Right lobe of liver (tissue), 6 donors: ENCODE results near the gene GLCE. TPM values are rescaled to one million over a fixed set of nuclear protein-coding genes. Genes with fewer than 3 reads are reported as not detected.

Source experiments
- ATAC-seq, 4 donors: fragments of 200-7000 bp; cut with Tn5 transposase; one replicate each; pipeline ENCODE4 v1.9.1; 2020; ENCODE audit warnings: mild to moderate bottlenecking in 4 of 4, moderate library complexity in 4 of 4
- DNase-seq, 3 donors: peaks; one replicate each; pipeline ENCODE4 v3.0.0-alpha.2; 2020
- H3K27ac ChIP-seq, 3 donors: fragments of 200-600 bp; one replicate each; pipeline ENCODE4 v1.8.0; 2022
- H3K27me3 ChIP-seq, 2 donors: fragments of 200-600 bp; one replicate each; pipeline ENCODE4 v1.8.0; 2022
- H3K36me3 ChIP-seq, 4 donors: fragments of 200-600 bp; sonication (generic) in 1 of 4; one replicate each; pipeline versions ENCODE4 v1.5.1 to v1.8.0; 2017 to 2022; ENCODE audit warnings: control low read depth in 1 of 4
- H3K4me1 ChIP-seq, 4 donors: fragments of 200-600 bp; sonication (generic) in 1 of 4; one replicate each; pipeline versions ENCODE4 v1.5.1 to v1.8.0; 2017 to 2022; ENCODE audit warnings: control low read depth in 1 of 4
- H3K4me3 ChIP-seq, 3 donors: fragments of 200-600 bp; one replicate each; pipeline ENCODE4 v1.8.0; 2022
- H3K9me3 ChIP-seq, 4 donors: fragments of 200-600 bp; sonication (generic) in 1 of 4; one replicate each; pipeline versions ENCODE4 v1.5.1 to v1.8.0; 2017 to 2022; ENCODE audit warnings: control low read depth in 1 of 4
- CTCF ChIP-seq, 4 donors: fragments of 200-600 bp in 3 of 4; fragments of 450-650 bp in 1 of 4; IDR thresholded peaks; one replicate each; pipeline versions ENCODE4 v1.5.1 to v1.8.0; 2016 to 2022; ENCODE audit warnings: antibody characterized with exemption in 4 of 4, mild to moderate bottlenecking in 2 of 4
- POLR2A ChIP-seq: fragments of 450-650 bp; IDR thresholded peaks from one replicate; pipeline ENCODE4 v1.6.1; 2017; ENCODE audit warnings: antibody characterized with exemption, mild to moderate bottlenecking
- WGBS: methylation state at CpG from one replicate; pipeline ENCODE4 v1.1.6; 2018; ENCODE audit warnings: low coverage, low lambda C conversion rate; ENCODE audit not compliant: insufficient coverage; ENCODE audit errors: missing lambda C conversion rate; 5-methylcytosine and 5-hydroxymethylcytosine counted together
- intact Hi-C, 2 donors: fragments of 100-400 bp; cut with DNase I; formaldehyde crosslinking; loops; one replicate each; pipeline versions ENCODE4 v1.11.2 to v1.14.1; 2022
- total RNA-seq, 6 experiments: library from RNA; depleted of rRNA in 2 of 6; stranded (reverse); fragments of >200 nt in 2 of 6; fragmentation: NEBNext Ultra II Directional in 3 of 6; extraction: Animal tissue kit (Norgen Biotek cat#: 25700) in 3 of 6; gene quantifications; one replicate each; pipeline versions ENCODE4 v1.1.0 to v1.2.4, GENCODE V29; 2016 to 2023
- donor health status: DM: no; HTN: yes; CAD: no.
- donor health status: DM: no; HTN: no; CAD: no.
- donor health status: DM: no; HTN: no; CAD: no.
- donor health status: DM: no; HTN: yes; CAD: no.
- donor health status: DM: no; HTN: yes; CAD: no.

The GLCE gene
- total RNA-seq, 6 experiments from 2014 or later: 8.1 to 23.5 (median 15.4) TPM

- Histone ChIP-seq H3K9me3 (no peaks in the 10 kb centered on the region), H3K36me3 (no peaks in the 10 kb centered on the region), H3K4me3 (no peak overlapping the region), H3K27me3 (no peaks in the 10 kb centered on the region), H3K27ac (no peak overlapping the region), H3K4me1 (peaks cover 0 to 11% (median 4%) of the 10 kb centered on the region in 4 donors)
- no peak for DNase-seq
- 89% methylated on average over 4 of the region's 5 CpGs for WGBS
- no peak for ATAC-seq
- TF ChIP-seq CTCF (IDR thresholded peaks at IDR 0.05): no peak
- no peak for TF ChIP-seq POLR2A
- intact Hi-C loops: no loop called here
Observed at GRCh38 chr15:69121198-69121828, 39.1 kb upstream of the GLCE start.

DNA sequence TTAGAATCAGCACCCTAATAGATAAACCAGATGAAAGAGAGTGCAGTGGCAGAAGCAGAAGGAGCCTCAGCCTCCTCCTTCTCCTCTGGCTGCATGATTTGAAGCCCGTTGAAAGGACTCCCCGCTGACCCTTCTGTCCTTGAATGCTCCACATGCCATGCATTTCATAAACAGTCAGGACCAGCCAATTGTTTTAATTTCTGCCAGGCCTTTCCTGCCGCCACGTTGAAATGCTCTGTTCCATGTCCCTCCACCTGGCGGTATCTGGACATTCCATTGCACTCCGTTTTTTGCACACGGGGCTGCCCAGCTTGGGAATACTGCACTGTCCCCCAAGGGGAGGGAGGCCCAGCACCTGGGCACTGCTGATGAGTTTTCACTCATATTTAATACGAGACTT is 35.2 kb upstream of the GLCE start:
- no peaks in the 10 kb centered on the region for H3K27me3 ChIP-seq
- H3K4me3 ChIP-seq: no peak overlapping the region
- peak overlapping the region in 1 of 3 donors; percentile 54 for H3K27ac ChIP-seq
- TF ChIP-seq CTCF (IDR thresholded peaks at IDR 0.05) (no peak), POLR2A (no peak)
- H3K4me1 ChIP-seq: peaks cover 0 to 39% (median 14%) of the 10 kb centered on the region in 4 donors
- 73% methylated on average over 7 of the region's 8 CpGs for WGBS
- no peak for DNase-seq
- intact Hi-C loops: no loop called here
- no peaks in the 10 kb centered on the region for H3K36me3 ChIP-seq
- H3K9me3 ChIP-seq: no peaks in the 10 kb centered on the region
- no peak for ATAC-seq

DNA sequence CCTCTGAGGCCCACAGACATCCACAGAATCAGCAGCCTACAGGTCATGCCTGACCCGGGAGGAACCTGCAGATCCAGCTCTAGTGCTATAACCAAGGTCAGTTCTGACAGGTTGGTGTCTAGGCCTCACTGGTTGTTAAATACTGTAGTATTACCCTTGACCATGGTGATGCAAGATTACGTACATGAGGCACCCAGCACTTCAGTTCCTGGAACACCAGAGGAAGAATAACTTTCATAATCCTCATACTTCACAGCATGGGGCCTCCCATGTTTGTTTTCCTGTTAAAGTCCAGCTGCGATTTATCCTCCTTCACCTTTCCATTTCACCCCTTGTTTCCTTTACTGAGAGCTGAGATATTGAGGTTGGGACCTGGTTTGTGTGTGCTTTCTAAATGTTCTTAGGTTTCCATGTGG is 34.4 kb upstream of the GLCE start:
- WGBS: 26% methylated on average over 2 of the region's 3 CpGs
- Histone ChIP-seq H3K4me3 (no peak overlapping the region), H3K36me3 (no peaks in the 10 kb centered on the region), H3K4me1 (peaks cover 0 to 47% (median 20%) of the 10 kb centered on the region in 4 donors), H3K9me3 (no peaks in the 10 kb centered on the region), H3K27ac (peak overlapping the region in 2 of 3 donors; percentile 38 to 54), H3K27me3 (no peaks in the 10 kb centered on the region)
- DNase-seq (peak in 2 of 3 donors; percentile 31 to 62), ATAC-seq (peak; percentile 75 to 86 (median 76))
- intact Hi-C loops: no loop called here
- TF ChIP-seq CTCF (IDR thresholded peaks at IDR 0.05): no peak
- peak; percentile 44 for TF ChIP-seq POLR2A

GRCh38 chr15:69127306-69127705 is 33.1 kb upstream of the GLCE start:
- Histone ChIP-seq H3K27ac (peak overlapping the region in 1 of 3 donors; percentile 0), H3K9me3 (no peaks in the 10 kb centered on the region), H3K4me1 (peaks cover 0 to 59% (median 25%) of the 10 kb centered on the region in 4 donors), H3K27me3 (no peaks in the 10 kb centered on the region), H3K4me3 (no peak overlapping the region), H3K36me3 (no peaks in the 10 kb centered on the region)
- ATAC-seq (no peak), DNase-seq (no peak)
- intact Hi-C loops: no loop called here
- 44% methylated on average over 1 of the region's 1 CpG for WGBS
- TF ChIP-seq POLR2A (no peak), CTCF (IDR thresholded peaks at IDR 0.05) (no peak)
